H1 (cell line): ENCODE data around the gene GCM1. TPM values are rescaled to one million over a fixed set of nuclear protein-coding genes. Genes with fewer than 3 reads are reported as not detected.

Experiments used
- CHD1 ChIP-seq: IDR thresholded peaks from 2 replicates; pipeline ENCODE4 v1.6.1; 2012; ENCODE audit warnings: low read depth, low read length, improper control_type of control experiment
- FOSL1 ChIP-seq: IDR thresholded peaks from 2 replicates; pipeline ENCODE4 v1.6.1; 2011; ENCODE audit warnings: mild to moderate bottlenecking, low read depth, low read length, moderate library complexity; ENCODE audit not compliant: insufficient read depth
- HDAC2 ChIP-seq, 2 experiments: fragments of 300-600 bp in 1 of 2; sonication (generic) in 1 of 2; IDR thresholded peaks; 2 replicates each; pipeline ENCODE4 v1.6.1; 2011 to 2012; ENCODE audit warnings: low read depth in 2 of 2, low read length in 2 of 2, mild to moderate bottlenecking in 2 of 2, moderate library complexity in 2 of 2, borderline replicate concordance in 1 of 2, inconsistent platforms in 1 of 2
- NANOG ChIP-seq: IDR thresholded peaks from 2 replicates; pipeline ENCODE4 v1.6.1; 2011; ENCODE audit warnings: low read length, low read depth, mild to moderate bottlenecking, inconsistent platforms; ENCODE audit not compliant: insufficient read depth, poor library complexity, severe bottlenecking
- POLR2AphosphoS5 ChIP-seq: IDR thresholded peaks from 2 replicates; pipeline ENCODE4 v1.6.1; 2011; ENCODE audit warnings: low read depth, low read length
- YY1 ChIP-seq: IDR thresholded peaks from 2 replicates; pipeline ENCODE4 v1.6.1; 2011; ENCODE audit warnings: low read depth, mild to moderate bottlenecking, low read length
- polyA plus RNA-seq, 7 experiments: library from polyadenylated mRNA; depleted of rRNA in 3 of 7; stranded (reverse) in 5 of 7; unstranded in 2 of 7; fragments of >200 nt in 5 of 7; fragments of 200-250 nt in 2 of 7; gene quantifications; 1 replicate in 5 of 7; 2 replicates in 1 of 7; 4 replicates in 1 of 7; pipeline versions ENCODE4 v1.2.1 to v1.2.3, GENCODE V29; 2011 to 2013; ENCODE audit warnings: missing spikeins in 2 of 7, mixed read lengths in 2 of 7
- total RNA-seq: library from RNA; stranded (reverse); fragmentation: NEBNext Ultra II Directional; extraction: Animal tissue kit (Norgen Biotek cat#: 25700); gene quantifications from 2 replicates; pipeline ENCODE4 v1.2.1, GENCODE V29; 2021
- TF ChIP-seq, protein P1 (sequence below): IDR thresholded peaks from 2 replicates; pipeline ENCODE4 v1.6.1; 2012; ENCODE audit warnings: low read length, inconsistent platforms

GCM1 gene
- total and polyA plus RNA-seq, 2 of the 8 experiments (the other 6 are each of a cell fraction or from before 2014, with no cell fraction given): not detected

- TF ChIP-seq, protein P1, sequence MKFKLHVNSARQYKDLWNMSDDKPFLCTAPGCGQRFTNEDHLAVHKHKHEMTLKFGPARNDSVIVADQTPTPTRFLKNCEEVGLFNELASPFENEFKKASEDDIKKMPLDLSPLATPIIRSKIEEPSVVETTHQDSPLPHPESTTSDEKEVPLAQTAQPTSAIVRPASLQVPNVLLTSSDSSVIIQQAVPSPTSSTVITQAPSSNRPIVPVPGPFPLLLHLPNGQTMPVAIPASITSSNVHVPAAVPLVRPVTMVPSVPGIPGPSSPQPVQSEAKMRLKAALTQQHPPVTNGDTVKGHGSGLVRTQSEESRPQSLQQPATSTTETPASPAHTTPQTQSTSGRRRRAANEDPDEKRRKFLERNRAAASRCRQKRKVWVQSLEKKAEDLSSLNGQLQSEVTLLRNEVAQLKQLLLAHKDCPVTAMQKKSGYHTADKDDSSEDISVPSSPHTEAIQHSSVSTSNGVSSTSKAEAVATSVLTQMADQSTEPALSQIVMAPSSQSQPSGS: no peak
- no peak for TF ChIP-seq FOSL1
- no peak for TF ChIP-seq NANOG
- no peak for TF ChIP-seq YY1
- TF ChIP-seq HDAC2 (IDR thresholded peaks at IDR 0.05; ENCODE audit: borderline replicate concordance in 1 of 2, low read depth in 2 of 2, low read length in 2 of 2): no peak
- TF ChIP-seq POLR2AphosphoS5: no peak
- no peak for TF ChIP-seq CHD1
These were observed 53.4 kb downstream of the GCM1 start (continued) for GRCh38 chr6:53095270-53095669.
